WTC11 (cell line): ENCODE results near the gene PCDHGA8. TPM values are rescaled to one million over a fixed set of nuclear protein-coding genes. Genes with fewer than 3 reads are reported as not detected.
A peak's percentile ranks its signal among the peaks of the same experiment; 100 is the strongest.

ENCODE experiments used
- ATAC-seq: fragments of 200-7000 bp; cut with Tn5 transposase; 2 replicates; pipeline ENCODE4 v1.10.0; 2021; ENCODE audit warnings: mild to moderate bottlenecking, moderate library complexity
- CTCF ChIA-PET: fragments of 300-600 bp; sonication (Branson Sonifier 250); formaldehyde crosslinking; loops from one replicate; lab custom pipeline; 2021; ENCODE audit warnings: antibody characterized with exemption; lab: Charles Lee
- POLR2A ChIA-PET: fragments of 350-600 bp; sonication (Branson Sonifier 250); formaldehyde crosslinking; loops from one replicate; lab custom pipeline; 2021; ENCODE audit warnings: antibody characterized with exemption; lab: Charles Lee
- DNase-seq: peaks from one replicate; pipeline ENCODE4 v3.0.0; 2021; ENCODE audit warnings: low spot score
- H3K27ac Mint-ChIP-seq: 2 replicates; pipeline ENCODE4 v1.8.0; 2021; ENCODE audit warnings: mixed read lengths
- H3K27me3 Mint-ChIP-seq: 2 replicates; pipeline ENCODE4 v1.8.0; 2021; ENCODE audit warnings: low read depth, mild to moderate bottlenecking, moderate library complexity, mixed read lengths
- H3K36me3 Mint-ChIP-seq: 2 replicates; pipeline ENCODE4 v1.8.0; 2021; ENCODE audit warnings: mixed read lengths
- H3K4me1 Mint-ChIP-seq: 2 replicates; pipeline ENCODE4 v1.8.0; 2022; ENCODE audit warnings: mixed read lengths
- H3K4me3 Mint-ChIP-seq: 2 replicates; pipeline ENCODE4 v1.8.0; 2021; ENCODE audit warnings: mild to moderate bottlenecking, moderate library complexity, mixed read lengths
- H3K9me3 Mint-ChIP-seq: 2 replicates; pipeline ENCODE4 v1.8.0; 2021; ENCODE audit warnings: mixed read lengths
- ELF4 ChIP-seq: sonication (generic); formaldehyde crosslinking; IDR thresholded peaks from 2 replicates; pipeline ENCODE4 v1.8.1; 2022; ENCODE audit warnings: low read depth, mild to moderate bottlenecking, moderate library complexity, missing genetic modification reagents
- EMX1 ChIP-seq: fragments of 250-450 bp; sonication (Bioruptor Pico); IDR thresholded peaks from 2 replicates; pipeline ENCODE4 v1.8.0; 2021; ENCODE audit warnings: mild to moderate bottlenecking
- IRF2 ChIP-seq: sonication (generic); formaldehyde crosslinking; IDR thresholded peaks from 2 replicates; pipeline ENCODE4 v1.8.0; 2022; ENCODE audit warnings: low read depth, missing genetic modification reagents, borderline replicate concordance
- JAZF1 ChIP-seq: fragments of 250-450 bp; sonication (Bioruptor Pico); IDR thresholded peaks from 2 replicates; pipeline ENCODE4 v1.9.0; 2021; ENCODE audit warnings: moderate library complexity, mild to moderate bottlenecking, inconsistent platforms
- NFE2L1 ChIP-seq: sonication (generic); formaldehyde crosslinking; IDR thresholded peaks from 2 replicates; pipeline ENCODE4 v1.8.1; 2023; ENCODE audit warnings: missing genetic modification reagents
- NFYB ChIP-seq: sonication (generic); formaldehyde crosslinking; conservative IDR thresholded peaks from 2 replicates; pipeline ENCODE4 v1.8.0; 2022; ENCODE audit warnings: low read depth, missing genetic modification reagents
- NR2C2 ChIP-seq: sonication (generic); formaldehyde crosslinking; IDR thresholded peaks from 2 replicates; pipeline ENCODE4 v1.8.0; 2022; ENCODE audit warnings: mild to moderate bottlenecking, missing genetic modification reagents
- NR3C1 ChIP-seq: sonication (generic); formaldehyde crosslinking; conservative IDR thresholded peaks from 2 replicates; pipeline ENCODE4 v1.8.1; 2023; ENCODE audit warnings: low read depth, mild to moderate bottlenecking, missing genetic modification reagents
- RELA ChIP-seq: sonication (generic); formaldehyde crosslinking; IDR thresholded peaks from 2 replicates; pipeline ENCODE4 v1.8.1; 2022; ENCODE audit warnings: missing genetic modification reagents, mild to moderate bottlenecking, borderline replicate concordance
- RORB ChIP-seq: fragments of 250-450 bp; sonication (Bioruptor Pico); IDR thresholded peaks from 2 replicates; pipeline ENCODE4 v1.9.0; 2021; ENCODE audit warnings: mild to moderate bottlenecking
- SMAD4 ChIP-seq: sonication (generic); formaldehyde crosslinking; IDR thresholded peaks from 2 replicates; pipeline ENCODE4 v1.8.0; 2022; ENCODE audit warnings: mild to moderate bottlenecking, missing genetic modification reagents
- TEAD1 ChIP-seq: sonication (generic); formaldehyde crosslinking; IDR thresholded peaks from 2 replicates; pipeline ENCODE4 v1.8.0; 2022; ENCODE audit warnings: mild to moderate bottlenecking, missing genetic modification reagents
- ZBTB21 ChIP-seq: sonication (generic); formaldehyde crosslinking; IDR thresholded peaks from 2 replicates; pipeline ENCODE4 v1.8.1; 2023; ENCODE audit warnings: mild to moderate bottlenecking, missing genetic modification reagents, borderline replicate concordance
- ZNF263 ChIP-seq: sonication (generic); formaldehyde crosslinking; IDR thresholded peaks from 2 replicates; pipeline ENCODE4 v1.8.1; 2022; ENCODE audit warnings: low read depth, mild to moderate bottlenecking, moderate library complexity, missing genetic modification reagents
- ZNF317 ChIP-seq: sonication (generic); formaldehyde crosslinking; IDR thresholded peaks from 2 replicates; pipeline ENCODE4 v1.8.1; 2023; ENCODE audit warnings: low read depth, mild to moderate bottlenecking, moderate library complexity, missing genetic modification reagents, borderline replicate concordance
- ZNF671 ChIP-seq: fragments of 250-450 bp; sonication (Bioruptor Pico); IDR thresholded peaks from 2 replicates; pipeline ENCODE4 v1.8.0; 2021; ENCODE audit warnings: mild to moderate bottlenecking
- total RNA-seq: library from RNA; stranded (reverse); gene quantifications from 3 replicates; pipeline ENCODE4 v1.2.3, GENCODE V29; 2021
- TF ChIP-seq, protein P1 (sequence below): sonication (generic); formaldehyde crosslinking; IDR thresholded peaks from 2 replicates; pipeline ENCODE4 v1.8.0; 2022; ENCODE audit warnings: missing genetic modification reagents
- TF ChIP-seq, protein P2 (sequence below): sonication (generic); formaldehyde crosslinking; IDR thresholded peaks from 2 replicates; pipeline ENCODE4 v1.8.1; 2023; ENCODE audit warnings: mild to moderate bottlenecking, missing genetic modification reagents, moderate library complexity
- TF ChIP-seq, protein P3 (sequence below): fragments of 200-600 bp; IDR thresholded peaks from 2 replicates; pipeline ENCODE4 v1.8.0; 2022; ENCODE audit warnings: antibody characterized with exemption
- TF ChIP-seq, protein P4 (sequence below): fragments of 250-450 bp; sonication (Bioruptor Pico); conservative IDR thresholded peaks from 2 replicates; pipeline ENCODE4 v1.9.0; 2021; ENCODE audit warnings: mild to moderate bottlenecking
- TF ChIP-seq, protein P5 (sequence below): sonication (generic); formaldehyde crosslinking; IDR thresholded peaks from 2 replicates; pipeline ENCODE4 v1.8.1; 2023; ENCODE audit warnings: mild to moderate bottlenecking, missing genetic modification reagents
- TF ChIP-seq, protein P6 (sequence below): sonication (generic); formaldehyde crosslinking; IDR thresholded peaks from 2 replicates; pipeline ENCODE4 v1.8.0; 2022; ENCODE audit warnings: mild to moderate bottlenecking, missing genetic modification reagents
- TF ChIP-seq, protein P7 (sequence below): sonication (generic); formaldehyde crosslinking; IDR thresholded peaks from 2 replicates; pipeline ENCODE4 v1.8.0; 2022; ENCODE audit warnings: mild to moderate bottlenecking, missing genetic modification reagents

Gene PCDHGA8
- total RNA-seq, 1 experiment from 2014 or later = 2.1 TPM

DNA sequence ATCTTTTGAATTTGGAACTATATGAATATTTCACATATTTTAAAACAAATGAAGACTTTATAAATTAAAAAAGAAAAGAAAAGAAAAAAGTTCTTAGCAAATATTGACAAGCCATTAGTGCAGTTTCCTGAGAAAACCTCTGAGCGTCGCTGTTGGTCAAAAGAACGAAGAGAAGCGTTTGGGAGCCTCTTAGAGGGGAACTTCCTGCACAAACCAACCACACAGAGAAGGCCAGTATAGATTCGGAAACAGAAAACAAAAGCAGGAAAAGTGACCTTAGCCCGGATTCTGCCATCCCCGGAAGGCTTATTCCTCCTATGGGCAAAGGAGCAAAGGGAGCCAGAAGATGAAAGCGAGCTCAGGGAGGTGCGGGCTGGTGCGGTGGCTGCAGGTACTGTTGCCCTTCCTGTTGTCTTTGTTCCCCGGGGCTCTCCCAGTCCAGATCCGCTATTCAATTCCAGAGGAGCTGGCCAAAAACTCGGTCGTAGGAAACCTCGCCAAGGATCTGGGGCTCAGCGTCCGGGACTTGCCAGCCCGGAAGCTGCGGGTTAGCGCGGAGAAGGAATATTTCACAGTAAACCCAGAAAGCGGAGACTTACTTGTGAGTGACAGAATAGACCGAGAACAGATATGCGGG lies 32.5 kb upstream of the PCDHGA8 start, which contains the start of gene PCDHGB2:
TSS of gene PCDHGB2 (plus strand) at position 205 of the 637 bp plus-strand sequence. CDS start at position 347, 142 bp downstream.
- Mint-ChIP-seq H3K4me3 (peak within 1 kb of the TSS; percentile 60), H3K4me1 (peaks cover 27% of the 10 kb centered on the region), H3K27me3 (peaks cover 22% of the 10 kb centered on the region; the same call in 1 of the 2 replicates), H3K36me3 (peaks cover 68% of the 10 kb centered on the region), H3K9me3 (peaks cover 62% of the 10 kb centered on the region), H3K27ac (peak within 1 kb of the TSS; percentile 96)
- POLR2A ChIA-PET = no interaction called here
- CTCF ChIA-PET = interaction anchor here (0.6 to 1.6 kb wide), 27 partner anchors 9 to 207 kb away, joined by 3 to 16 read pairs (median 5); partner anchors contain the start of genes PCDHB10, PCDHB14, PCDHB15 and PCDHB16
- peak; percentile 46 for DNase-seq
- peak; percentile 83 for ATAC-seq
- no peak for TF ChIP-seq EMX1
- TF ChIP-seq, protein P1, sequence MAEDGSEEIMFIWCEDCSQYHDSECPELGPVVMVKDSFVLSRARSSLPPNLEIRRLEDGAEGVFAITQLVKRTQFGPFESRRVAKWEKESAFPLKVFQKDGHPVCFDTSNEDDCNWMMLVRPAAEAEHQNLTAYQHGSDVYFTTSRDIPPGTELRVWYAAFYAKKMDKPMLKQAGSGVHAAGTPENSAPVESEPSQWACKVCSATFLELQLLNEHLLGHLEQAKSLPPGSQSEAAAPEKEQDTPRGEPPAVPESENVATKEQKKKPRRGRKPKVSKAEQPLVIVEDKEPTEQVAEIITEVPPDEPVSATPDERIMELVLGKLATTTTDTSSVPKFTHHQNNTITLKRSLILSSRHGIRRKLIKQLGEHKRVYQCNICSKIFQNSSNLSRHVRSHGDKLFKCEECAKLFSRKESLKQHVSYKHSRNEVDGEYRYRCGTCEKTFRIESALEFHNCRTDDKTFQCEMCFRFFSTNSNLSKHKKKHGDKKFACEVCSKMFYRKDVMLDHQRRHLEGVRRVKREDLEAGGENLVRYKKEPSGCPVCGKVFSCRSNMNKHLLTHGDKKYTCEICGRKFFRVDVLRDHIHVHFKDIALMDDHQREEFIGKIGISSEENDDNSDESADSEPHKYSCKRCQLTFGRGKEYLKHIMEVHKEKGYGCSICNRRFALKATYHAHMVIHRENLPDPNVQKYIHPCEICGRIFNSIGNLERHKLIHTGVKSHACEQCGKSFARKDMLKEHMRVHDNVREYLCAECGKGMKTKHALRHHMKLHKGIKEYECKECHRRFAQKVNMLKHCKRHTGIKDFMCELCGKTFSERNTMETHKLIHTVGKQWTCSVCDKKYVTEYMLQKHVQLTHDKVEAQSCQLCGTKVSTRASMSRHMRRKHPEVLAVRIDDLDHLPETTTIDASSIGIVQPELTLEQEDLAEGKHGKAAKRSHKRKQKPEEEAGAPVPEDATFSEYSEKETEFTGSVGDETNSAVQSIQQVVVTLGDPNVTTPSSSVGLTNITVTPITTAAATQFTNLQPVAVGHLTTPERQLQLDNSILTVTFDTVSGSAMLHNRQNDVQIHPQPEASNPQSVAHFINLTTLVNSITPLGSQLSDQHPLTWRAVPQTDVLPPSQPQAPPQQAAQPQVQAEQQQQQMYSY (CRISPR knock-in tag) = peak; percentile 47; the same call in 1 of the 2 replicates
- TF ChIP-seq, protein P2, sequence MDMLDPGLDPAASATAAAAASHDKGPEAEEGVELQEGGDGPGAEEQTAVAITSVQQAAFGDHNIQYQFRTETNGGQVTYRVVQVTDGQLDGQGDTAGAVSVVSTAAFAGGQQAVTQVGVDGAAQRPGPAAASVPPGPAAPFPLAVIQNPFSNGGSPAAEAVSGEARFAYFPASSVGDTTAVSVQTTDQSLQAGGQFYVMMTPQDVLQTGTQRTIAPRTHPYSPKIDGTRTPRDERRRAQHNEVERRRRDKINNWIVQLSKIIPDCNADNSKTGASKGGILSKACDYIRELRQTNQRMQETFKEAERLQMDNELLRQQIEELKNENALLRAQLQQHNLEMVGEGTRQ (CRISPR knock-in tag) = no peak
- no peak for TF ChIP-seq SMAD4 (CRISPR knock-in tag)
- TF ChIP-seq JAZF1 (CRISPR knock-in tag) = no peak
- TF ChIP-seq, protein P3, sequence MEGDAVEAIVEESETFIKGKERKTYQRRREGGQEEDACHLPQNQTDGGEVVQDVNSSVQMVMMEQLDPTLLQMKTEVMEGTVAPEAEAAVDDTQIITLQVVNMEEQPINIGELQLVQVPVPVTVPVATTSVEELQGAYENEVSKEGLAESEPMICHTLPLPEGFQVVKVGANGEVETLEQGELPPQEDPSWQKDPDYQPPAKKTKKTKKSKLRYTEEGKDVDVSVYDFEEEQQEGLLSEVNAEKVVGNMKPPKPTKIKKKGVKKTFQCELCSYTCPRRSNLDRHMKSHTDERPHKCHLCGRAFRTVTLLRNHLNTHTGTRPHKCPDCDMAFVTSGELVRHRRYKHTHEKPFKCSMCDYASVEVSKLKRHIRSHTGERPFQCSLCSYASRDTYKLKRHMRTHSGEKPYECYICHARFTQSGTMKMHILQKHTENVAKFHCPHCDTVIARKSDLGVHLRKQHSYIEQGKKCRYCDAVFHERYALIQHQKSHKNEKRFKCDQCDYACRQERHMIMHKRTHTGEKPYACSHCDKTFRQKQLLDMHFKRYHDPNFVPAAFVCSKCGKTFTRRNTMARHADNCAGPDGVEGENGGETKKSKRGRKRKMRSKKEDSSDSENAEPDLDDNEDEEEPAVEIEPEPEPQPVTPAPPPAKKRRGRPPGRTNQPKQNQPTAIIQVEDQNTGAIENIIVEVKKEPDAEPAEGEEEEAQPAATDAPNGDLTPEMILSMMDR = peak; percentile 65
- TF ChIP-seq RORB (CRISPR knock-in tag) = no peak
- no peak for TF ChIP-seq NFYB (CRISPR knock-in tag)

DNA sequence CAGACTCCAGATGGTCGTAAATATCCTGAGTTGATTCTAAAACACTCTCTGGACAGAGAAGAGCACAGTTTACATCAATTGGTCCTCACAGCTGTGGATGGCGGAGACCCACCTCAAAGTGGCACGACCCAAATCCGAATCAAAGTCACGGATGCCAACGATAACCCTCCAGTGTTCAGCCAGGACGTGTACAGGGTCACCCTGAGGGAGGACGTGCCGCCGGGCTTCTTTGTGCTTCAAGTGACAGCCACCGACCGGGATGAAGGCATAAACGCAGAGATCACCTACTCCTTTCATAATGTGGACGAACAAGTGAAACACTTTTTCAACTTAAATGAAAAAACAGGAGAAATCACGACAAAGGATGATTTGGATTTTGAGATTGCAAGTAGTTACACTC lies 31.7 kb upstream of the PCDHGA8 start:
- CTCF ChIA-PET = interaction anchor here (0.7 to 1.6 kb wide), 24 partner anchors 9 to 207 kb away, joined by 3 to 16 read pairs (median 5); partner anchors contain the start of genes PCDHB14, PCDHB15, PCDHB16 and PCDHGA1

More for the DNA sequence above, 31.7 kb upstream of the PCDHGA8 start:
- ATAC-seq = no peak
- Mint-ChIP-seq H3K4me1 (peaks cover 27% of the 10 kb centered on the region), H3K27me3 (peaks cover 18% of the 10 kb centered on the region), H3K36me3 (peaks cover 68% of the 10 kb centered on the region), H3K9me3 (peaks cover 64% of the 10 kb centered on the region), H3K27ac (no peak overlapping the region), H3K4me3 (no peak overlapping the region)
- TF ChIP-seq, protein P4, sequence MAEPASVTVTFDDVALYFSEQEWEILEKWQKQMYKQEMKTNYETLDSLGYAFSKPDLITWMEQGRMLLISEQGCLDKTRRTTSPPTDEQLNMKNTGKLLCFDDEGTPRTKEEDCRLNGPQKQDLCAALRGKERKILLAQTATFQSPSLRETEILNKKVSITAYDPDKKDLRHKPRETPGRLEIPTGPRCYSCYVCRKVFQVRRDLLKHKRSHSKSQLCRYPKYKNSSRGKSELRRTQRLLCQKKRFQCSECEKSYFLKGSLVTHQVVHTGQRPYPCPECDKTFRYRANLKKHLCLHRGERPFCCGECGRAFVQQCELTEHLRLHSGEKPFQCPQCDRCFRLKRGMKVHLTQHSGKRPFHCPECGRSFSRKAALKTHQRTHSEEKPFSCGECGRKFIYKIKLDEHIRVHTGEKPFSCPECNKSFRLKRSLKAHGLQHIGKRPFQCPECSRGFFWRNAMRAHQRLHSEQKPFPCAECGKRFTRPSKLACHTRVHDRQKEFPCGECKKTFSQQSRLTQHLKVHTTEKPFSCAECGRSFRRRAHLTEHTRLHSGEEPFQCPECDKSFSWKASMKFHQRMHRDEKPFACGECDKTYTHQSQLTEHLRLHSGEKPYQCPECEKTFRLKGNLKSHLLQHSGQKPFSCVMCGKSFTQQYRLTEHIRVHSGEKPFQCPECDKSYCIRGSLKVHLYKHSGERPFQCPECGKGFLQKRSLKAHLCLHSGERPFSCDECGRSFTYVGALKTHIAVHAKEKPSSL (CRISPR knock-in tag) = no peak
- TF ChIP-seq ZNF671 (CRISPR knock-in tag) (no peak), TEAD1 (CRISPR knock-in tag) (no peak), ZNF317 (CRISPR knock-in tag) (no peak), NFYB (CRISPR knock-in tag) (no peak), NR3C1 (CRISPR knock-in tag) (no peak), IRF2 (CRISPR knock-in tag) (no peak), ELF4 (no peak), RELA (CRISPR knock-in tag) (no peak), NR2C2 (CRISPR knock-in tag) (no peak), ZBTB21 (CRISPR knock-in tag) (no peak), ZNF263 (CRISPR knock-in tag) (no peak), NFE2L1 (CRISPR knock-in tag) (no peak)
- TF ChIP-seq, protein P5, sequence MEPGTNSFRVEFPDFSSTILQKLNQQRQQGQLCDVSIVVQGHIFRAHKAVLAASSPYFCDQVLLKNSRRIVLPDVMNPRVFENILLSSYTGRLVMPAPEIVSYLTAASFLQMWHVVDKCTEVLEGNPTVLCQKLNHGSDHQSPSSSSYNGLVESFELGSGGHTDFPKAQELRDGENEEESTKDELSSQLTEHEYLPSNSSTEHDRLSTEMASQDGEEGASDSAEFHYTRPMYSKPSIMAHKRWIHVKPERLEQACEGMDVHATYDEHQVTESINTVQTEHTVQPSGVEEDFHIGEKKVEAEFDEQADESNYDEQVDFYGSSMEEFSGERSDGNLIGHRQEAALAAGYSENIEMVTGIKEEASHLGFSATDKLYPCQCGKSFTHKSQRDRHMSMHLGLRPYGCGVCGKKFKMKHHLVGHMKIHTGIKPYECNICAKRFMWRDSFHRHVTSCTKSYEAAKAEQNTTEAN (CRISPR knock-in tag) = no peak
- TF ChIP-seq, protein P6, sequence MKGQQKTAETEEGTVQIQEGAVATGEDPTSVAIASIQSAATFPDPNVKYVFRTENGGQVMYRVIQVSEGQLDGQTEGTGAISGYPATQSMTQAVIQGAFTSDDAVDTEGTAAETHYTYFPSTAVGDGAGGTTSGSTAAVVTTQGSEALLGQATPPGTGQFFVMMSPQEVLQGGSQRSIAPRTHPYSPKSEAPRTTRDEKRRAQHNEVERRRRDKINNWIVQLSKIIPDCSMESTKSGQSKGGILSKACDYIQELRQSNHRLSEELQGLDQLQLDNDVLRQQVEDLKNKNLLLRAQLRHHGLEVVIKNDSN (CRISPR knock-in tag) = no peak
- TF ChIP-seq, protein P7, sequence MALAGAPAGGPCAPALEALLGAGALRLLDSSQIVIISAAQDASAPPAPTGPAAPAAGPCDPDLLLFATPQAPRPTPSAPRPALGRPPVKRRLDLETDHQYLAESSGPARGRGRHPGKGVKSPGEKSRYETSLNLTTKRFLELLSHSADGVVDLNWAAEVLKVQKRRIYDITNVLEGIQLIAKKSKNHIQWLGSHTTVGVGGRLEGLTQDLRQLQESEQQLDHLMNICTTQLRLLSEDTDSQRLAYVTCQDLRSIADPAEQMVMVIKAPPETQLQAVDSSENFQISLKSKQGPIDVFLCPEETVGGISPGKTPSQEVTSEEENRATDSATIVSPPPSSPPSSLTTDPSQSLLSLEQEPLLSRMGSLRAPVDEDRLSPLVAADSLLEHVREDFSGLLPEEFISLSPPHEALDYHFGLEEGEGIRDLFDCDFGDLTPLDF (CRISPR knock-in tag) = no peak
- DNase-seq = no peak
- POLR2A ChIA-PET = no interaction called here
